Duodenal mucosa (tissue), 2 donors: ENCODE data around the gene MUC5B.
"Not testable (repeated sequence)": the region's sequence is repeated elsewhere in the genome, so short reads cannot be mapped to it uniquely, and the experiment has no call there.

Experiments used
- H3K27ac ChIP-seq: one replicate; pipeline ENCODE4 v1.7.0; 2013; ENCODE audit warnings: low read depth, low read length
- H3K27me3 ChIP-seq, 2 donors: one replicate each; pipeline ENCODE4 v1.7.0; 2013; ENCODE audit warnings: low read length in 2 of 2, control low read depth in 1 of 2; ENCODE audit not compliant: insufficient read depth in 2 of 2, control insufficient read depth in 1 of 2
- H3K36me3 ChIP-seq, 2 donors: one replicate each; pipeline ENCODE4 v1.7.0; 2013; ENCODE audit warnings: low read length in 2 of 2, control low read depth in 1 of 2; ENCODE audit not compliant: insufficient read depth in 2 of 2, control insufficient read depth in 1 of 2
- H3K4me1 ChIP-seq, 2 donors: one replicate each; pipeline ENCODE4 v1.7.0; 2013; ENCODE audit warnings: low read length in 2 of 2, control low read depth in 1 of 2; ENCODE audit not compliant: insufficient read depth in 2 of 2, control insufficient read depth in 1 of 2
- H3K4me3 ChIP-seq, 2 donors: one replicate each; pipeline ENCODE4 v1.7.0; 2013; ENCODE audit warnings: low read length in 2 of 2, low read depth in 1 of 2
- H3K9ac ChIP-seq, 2 donors: one replicate each; pipeline ENCODE4 v1.7.0; 2013; ENCODE audit warnings: low read length in 2 of 2, low read depth in 1 of 2
- H3K9me3 ChIP-seq, 2 donors: one replicate each; pipeline ENCODE4 v1.7.0; 2013; ENCODE audit warnings: low read length in 2 of 2, control low read depth in 1 of 2; ENCODE audit not compliant: control insufficient read depth in 1 of 2

Gene MUC5B, protein sequence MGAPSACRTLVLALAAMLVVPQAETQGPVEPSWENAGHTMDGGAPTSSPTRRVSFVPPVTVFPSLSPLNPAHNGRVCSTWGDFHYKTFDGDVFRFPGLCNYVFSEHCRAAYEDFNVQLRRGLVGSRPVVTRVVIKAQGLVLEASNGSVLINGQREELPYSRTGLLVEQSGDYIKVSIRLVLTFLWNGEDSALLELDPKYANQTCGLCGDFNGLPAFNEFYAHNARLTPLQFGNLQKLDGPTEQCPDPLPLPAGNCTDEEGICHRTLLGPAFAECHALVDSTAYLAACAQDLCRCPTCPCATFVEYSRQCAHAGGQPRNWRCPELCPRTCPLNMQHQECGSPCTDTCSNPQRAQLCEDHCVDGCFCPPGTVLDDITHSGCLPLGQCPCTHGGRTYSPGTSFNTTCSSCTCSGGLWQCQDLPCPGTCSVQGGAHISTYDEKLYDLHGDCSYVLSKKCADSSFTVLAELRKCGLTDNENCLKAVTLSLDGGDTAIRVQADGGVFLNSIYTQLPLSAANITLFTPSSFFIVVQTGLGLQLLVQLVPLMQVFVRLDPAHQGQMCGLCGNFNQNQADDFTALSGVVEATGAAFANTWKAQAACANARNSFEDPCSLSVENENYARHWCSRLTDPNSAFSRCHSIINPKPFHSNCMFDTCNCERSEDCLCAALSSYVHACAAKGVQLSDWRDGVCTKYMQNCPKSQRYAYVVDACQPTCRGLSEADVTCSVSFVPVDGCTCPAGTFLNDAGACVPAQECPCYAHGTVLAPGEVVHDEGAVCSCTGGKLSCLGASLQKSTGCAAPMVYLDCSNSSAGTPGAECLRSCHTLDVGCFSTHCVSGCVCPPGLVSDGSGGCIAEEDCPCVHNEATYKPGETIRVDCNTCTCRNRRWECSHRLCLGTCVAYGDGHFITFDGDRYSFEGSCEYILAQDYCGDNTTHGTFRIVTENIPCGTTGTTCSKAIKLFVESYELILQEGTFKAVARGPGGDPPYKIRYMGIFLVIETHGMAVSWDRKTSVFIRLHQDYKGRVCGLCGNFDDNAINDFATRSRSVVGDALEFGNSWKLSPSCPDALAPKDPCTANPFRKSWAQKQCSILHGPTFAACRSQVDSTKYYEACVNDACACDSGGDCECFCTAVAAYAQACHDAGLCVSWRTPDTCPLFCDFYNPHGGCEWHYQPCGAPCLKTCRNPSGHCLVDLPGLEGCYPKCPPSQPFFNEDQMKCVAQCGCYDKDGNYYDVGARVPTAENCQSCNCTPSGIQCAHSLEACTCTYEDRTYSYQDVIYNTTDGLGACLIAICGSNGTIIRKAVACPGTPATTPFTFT (N-terminal part only)

DNA sequence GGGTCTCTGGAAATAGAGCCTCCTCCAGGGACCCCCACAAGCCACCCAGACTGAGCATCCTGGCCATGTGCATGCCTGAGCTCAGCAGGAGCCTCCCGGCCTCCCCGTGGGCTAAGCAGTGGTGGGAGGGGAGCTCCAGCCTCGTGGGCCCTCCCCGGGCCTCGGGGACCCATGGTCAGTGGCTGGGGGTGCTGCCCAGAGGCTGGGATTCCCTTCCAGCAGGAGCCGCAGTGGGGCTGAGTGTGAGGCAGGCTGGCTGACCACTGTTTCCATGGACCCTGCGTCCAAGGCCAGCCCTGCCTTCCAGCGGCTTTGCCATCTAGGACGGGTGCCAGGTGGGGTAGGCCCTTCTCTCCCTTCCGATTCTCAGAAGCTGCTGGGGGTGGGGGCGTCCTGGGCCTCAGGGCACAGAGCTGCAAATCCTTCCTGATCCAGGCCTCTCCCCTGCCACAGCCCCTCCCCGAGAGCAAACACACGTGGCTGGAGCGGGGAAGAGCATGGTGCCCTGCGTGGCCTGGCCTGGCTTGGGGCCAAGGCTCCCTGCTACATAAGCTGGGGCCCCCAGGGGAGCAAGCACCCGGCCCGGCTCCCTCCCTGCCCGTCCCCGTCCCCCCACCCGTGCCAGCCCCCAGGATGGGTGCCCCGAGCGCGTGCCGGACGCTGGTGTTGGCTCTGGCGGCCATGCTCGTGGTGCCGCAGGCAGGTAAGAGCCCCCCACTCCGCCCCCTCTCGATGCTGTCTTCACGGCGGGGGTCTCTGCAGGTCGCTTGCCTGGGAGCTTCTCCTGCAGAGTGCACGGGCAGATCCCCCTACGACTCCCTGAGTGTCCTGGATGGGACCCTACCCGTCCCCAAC, at the start of gene MUC5B:
Gene MUC5B, plus strand, starts transcription at position 576 of the 855 bp plus-strand sequence. Its CDS starts 58 bp downstream, at position 634.
- no peak within 1 kb of the TSS for H3K4me3 ChIP-seq
- H3K27ac ChIP-seq: no peak within 1 kb of the TSS
- H3K4me1 ChIP-seq: no peaks in the 10 kb centered on the region
- H3K36me3 ChIP-seq: no peaks in the 10 kb centered on the region
- H3K27me3 ChIP-seq: peaks cover 0 to 6% of the 10 kb centered on the region in 2 donors
- H3K9ac ChIP-seq: no peak within 1 kb of the TSS
- no peaks in the 10 kb centered on the region for H3K9me3 ChIP-seq

- not testable (repeated sequence) for H3K9me3 ChIP-seq, H3K27ac ChIP-seq, H3K9ac ChIP-seq, H3K36me3 ChIP-seq, H3K27me3 ChIP-seq, H3K4me1 ChIP-seq, H3K4me3 ChIP-seq
Observed at GRCh38 chr11:1173396-1173795, 49.5 kb upstream of the MUC5B start.

GRCh38 chr11:1174441-1175370, 48.2 kb upstream of the MUC5B start:
- no peak overlapping the region for H3K27ac ChIP-seq
- H3K36me3 ChIP-seq: no peaks in the 10 kb centered on the region
- H3K4me1 ChIP-seq: no peaks in the 10 kb centered on the region
- H3K9ac ChIP-seq: no peak overlapping the region
- H3K27me3 ChIP-seq: no peaks in the 10 kb centered on the region
- peaks cover 0 to 4% of the 10 kb centered on the region in 2 donors for H3K9me3 ChIP-seq
- H3K4me3 ChIP-seq: no peak overlapping the region

GRCh38 chr11:1175461-1176223, 47.2 kb upstream of the MUC5B start:
- Histone ChIP-seq H3K4me3 (no peak overlapping the region), H3K27ac (no peak overlapping the region), H3K36me3 (no peaks in the 10 kb centered on the region), H3K9me3 (peaks cover 0 to 4% of the 10 kb centered on the region in 2 donors), H3K27me3 (no peaks in the 10 kb centered on the region), H3K9ac (no peak overlapping the region), H3K4me1 (no peaks in the 10 kb centered on the region)

GRCh38 chr11:1176224-1177019, 46.4 kb upstream of the MUC5B start:
- Histone ChIP-seq H3K9ac (no peak overlapping the region), H3K4me1 (no peaks in the 10 kb centered on the region), H3K27ac (no peak overlapping the region), H3K9me3 (no peaks in the 10 kb centered on the region), H3K36me3 (no peaks in the 10 kb centered on the region), H3K27me3 (no peaks in the 10 kb centered on the region), H3K4me3 (no peak overlapping the region)

GRCh38 chr11:1177020-1177770, 45.7 kb upstream of the MUC5B start:
- Histone ChIP-seq H3K4me3 (no peak overlapping the region), H3K27me3 (no peaks in the 10 kb centered on the region), H3K27ac (no peak overlapping the region), H3K9ac (no peak overlapping the region), H3K4me1 (no peaks in the 10 kb centered on the region), H3K9me3 (no peaks in the 10 kb centered on the region), H3K36me3 (no peaks in the 10 kb centered on the region)

GRCh38 chr11:1177771-1178090, 45.1 kb upstream of the MUC5B start:
- H3K4me1 ChIP-seq: no peaks in the 10 kb centered on the region
- H3K27ac ChIP-seq: no peak overlapping the region
- no peaks in the 10 kb centered on the region for H3K9me3 ChIP-seq
- no peaks in the 10 kb centered on the region for H3K27me3 ChIP-seq
- no peak overlapping the region for H3K9ac ChIP-seq
- no peaks in the 10 kb centered on the region for H3K36me3 ChIP-seq
- H3K4me3 ChIP-seq: no peak overlapping the region
